Measurements from ENCODE around the gene POLE3.
A peak's percentile ranks its signal among the peaks of the same experiment; 100 is the strongest.
"Not testable (repeated sequence)": the region's sequence is repeated elsewhere in the genome, so short reads cannot be mapped to it uniquely, and the experiment has no call there.

POLE3 gene, protein sequence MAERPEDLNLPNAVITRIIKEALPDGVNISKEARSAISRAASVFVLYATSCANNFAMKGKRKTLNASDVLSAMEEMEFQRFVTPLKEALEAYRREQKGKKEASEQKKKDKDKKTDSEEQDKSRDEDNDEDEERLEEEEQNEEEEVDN

DNA sequence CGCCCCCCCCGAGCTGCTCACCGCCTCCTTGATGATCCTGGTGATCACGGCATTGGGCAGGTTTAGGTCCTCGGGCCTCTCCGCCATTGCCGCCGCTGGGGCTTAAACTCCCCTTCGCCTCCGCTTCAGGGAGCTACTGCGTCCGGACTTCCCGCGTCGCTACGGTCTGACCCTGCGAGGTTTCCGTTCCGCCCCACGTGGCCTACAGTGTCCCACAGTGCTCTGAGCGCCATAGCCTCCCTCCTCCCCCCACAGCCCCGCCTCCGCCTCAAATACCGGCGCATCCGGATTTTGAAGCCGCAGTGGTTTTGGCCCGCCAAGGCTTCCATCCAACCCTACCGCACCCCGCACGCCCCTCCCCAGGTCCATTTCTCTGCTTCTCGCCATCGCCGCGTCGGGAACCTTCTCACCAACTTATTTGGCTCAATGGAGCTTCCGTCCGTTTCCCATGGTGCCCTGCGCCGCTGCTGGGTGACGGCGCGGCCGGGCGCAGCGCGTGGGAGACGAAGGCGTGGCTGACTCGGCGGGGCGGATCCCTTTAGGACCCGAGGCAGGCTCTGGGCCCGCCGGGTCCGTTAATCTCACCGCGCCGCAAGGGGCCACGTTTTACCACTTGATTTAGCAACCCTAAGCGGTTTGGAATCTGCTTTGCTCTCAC lies at the start of gene POLE3, which contains the start of gene C9orf43:
Gene POLE3, minus strand, starts transcription at position 469 of the 658 bp plus-strand sequence. Its CDS starts 382 bp downstream, at position 87.
Gene C9orf43, plus strand, starts transcription at position 541 of the 658 bp plus-strand sequence. CDS start 2,747 bp downstream, outside the sequence.
- peak; percentile 90 to 93 for DNase-seq

DNA sequence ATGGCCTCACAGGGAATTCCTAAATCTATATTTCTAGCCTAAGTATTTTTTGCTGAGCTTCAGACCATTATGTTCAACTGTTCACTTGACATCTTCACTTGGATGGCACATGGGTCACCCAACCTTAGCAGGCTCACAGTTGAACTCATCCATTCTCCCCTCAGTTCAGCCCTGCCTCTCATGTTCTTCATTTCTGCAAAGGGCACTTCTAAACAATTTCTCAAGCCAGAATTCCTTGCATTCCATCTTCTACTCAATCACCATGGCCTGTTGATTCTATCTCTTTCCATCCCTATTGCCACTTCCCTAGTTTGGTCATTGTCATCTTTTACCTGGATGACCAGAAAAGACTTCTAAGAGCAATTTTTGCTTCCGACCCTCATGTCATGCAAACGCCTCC lies 45.8 kb upstream of the POLE3 start:
- no peak for DNase-seq

DNA sequence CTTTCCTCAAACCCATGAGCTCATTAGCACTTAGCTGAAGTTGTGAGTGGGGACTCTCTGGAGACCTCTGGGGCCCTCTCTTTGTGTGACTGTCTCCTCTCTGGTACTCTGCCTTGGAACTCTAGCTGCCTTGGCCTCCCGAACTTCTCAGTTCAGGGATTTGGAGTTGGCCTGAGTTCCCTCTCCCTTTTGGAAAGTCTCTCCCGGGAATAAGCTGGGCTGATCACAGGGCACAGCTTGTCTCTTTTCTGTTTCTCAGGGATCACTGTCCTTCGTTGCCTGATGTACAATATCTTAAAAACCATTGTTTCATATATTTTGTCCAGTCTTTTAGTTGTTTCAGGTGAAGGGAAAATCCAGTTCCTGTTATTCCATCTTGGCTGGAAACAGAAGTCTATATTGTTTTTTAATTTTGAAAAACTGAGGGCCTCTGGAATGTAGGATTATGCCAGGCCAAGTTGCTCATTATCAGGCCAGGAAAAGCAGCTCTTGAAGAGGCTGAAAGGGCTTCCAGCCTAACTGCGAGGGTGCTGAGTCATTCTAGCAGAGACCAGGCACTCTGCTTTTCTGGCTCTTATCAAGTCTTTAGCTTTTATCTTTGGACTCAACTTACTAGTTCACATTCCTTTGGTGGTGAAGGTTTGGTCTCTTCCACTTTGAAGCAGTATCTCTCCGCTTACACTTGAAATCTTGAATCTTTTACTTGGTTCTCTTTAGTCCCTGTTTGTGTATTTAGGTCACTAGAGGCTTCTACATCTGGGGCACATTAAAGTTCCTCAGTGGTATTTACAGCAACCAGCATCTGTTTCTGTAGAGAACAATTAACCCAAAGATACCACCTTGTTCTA lies 44.7 kb upstream of the POLE3 start:
- DNase-seq, result no peak

DNA sequence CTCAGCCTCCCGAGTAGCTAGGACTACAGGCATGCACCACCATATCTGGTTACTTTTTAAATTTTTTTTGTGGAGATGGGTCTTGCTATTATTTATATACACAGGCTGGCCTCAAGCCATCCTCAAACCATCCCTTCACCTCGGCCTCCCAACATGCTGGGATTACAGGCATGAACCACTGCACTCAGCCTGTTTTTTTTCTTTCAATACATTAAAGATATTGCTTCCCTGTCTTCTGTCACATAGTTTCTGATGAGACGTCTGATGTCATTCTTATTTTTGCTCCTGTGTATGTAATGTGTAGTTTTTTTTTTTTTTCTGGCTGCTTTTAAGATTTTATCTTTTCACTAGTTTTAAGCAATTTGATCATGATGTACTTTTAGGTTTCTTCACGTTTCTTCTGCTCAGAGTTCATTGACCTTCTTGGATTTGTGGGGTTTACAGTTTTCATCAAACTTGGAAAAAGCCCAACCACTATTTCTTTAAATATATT lies 41.7 kb upstream of the POLE3 start:
- DNase-seq, result no peak

DNA sequence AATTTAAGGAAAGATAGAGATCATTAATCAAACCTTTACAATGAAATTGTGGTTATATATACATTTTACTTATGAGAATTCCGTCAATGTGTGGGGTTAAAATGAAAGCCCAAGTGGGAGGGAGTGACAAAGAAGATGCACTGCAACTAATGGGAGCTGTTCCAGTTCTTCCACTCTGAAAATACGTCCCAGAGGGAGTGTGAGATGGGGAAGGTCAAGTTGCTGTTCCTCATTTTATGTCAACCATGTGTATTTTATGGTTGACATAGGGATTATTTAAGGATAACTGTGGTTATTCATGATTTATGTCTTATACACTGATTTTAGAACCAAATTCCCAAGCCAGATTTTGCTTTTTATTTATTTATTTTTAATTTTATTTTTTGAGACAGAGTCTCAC lies 38.9 kb upstream of the POLE3 start:
- no peak for DNase-seq

DNA sequence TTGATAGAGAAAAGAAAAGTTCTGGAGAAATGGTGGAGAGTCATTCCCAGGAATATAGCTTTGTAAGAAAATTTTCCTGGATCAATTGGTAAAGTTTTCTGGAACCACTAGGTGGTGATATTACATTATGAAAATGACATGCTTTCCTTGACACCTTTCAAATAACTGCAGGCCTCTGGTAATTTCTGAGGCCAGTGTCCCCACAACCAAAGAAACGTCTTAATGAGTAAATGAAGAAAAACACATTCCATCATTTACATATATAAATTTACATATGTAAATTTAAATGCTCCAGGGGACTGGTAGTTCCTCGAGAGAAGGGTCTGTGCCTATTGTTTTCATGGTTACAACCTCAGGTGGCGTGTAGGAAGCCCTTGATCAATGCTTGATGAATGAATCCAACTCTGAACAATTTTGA lies 35.9 kb upstream of the POLE3 start:
- peak in 1 of 2 experiments; percentile 21 for DNase-seq

DNA sequence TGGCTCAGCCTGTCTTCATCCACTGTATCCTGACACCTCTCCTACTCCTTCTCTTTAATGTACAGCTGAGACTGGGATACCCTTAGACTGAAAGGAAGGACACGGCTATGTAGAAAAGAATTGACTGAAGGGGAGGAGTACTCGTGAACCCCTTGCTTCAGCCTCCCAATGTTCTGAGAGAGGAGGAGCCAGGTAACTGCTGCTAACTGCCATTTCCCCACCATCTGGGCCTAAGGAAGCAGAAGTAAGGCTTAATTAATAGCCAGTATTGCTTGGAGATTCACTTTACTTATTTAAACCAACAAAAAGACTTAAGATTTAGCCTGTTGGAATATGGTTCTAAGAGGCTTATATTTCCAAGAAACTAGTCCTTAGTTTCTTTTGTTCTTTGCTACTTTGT lies 34.3 kb upstream of the POLE3 start:
- DNase-seq, result no peak

DNA sequence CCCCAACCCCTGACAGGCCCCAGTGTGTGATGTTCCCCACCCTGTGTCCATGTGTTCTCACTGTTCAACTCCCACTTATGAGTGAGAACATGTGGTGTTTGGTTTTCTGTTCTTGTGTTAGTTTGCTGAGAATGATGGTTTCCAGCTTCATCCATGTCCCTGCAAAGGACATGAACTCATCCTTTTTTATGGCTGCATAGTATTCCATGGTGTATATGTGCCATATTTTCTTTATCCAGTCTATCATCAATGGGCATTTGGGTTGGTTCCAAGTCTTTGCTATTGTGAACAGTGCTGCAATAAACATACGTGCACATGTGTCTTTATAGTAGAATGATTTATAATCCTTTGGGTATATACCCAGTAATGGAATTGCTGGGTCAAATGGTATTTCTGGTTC lies 27.2 kb upstream of the POLE3 start:
- DNase-seq, result not testable (repeated sequence)

DNA sequence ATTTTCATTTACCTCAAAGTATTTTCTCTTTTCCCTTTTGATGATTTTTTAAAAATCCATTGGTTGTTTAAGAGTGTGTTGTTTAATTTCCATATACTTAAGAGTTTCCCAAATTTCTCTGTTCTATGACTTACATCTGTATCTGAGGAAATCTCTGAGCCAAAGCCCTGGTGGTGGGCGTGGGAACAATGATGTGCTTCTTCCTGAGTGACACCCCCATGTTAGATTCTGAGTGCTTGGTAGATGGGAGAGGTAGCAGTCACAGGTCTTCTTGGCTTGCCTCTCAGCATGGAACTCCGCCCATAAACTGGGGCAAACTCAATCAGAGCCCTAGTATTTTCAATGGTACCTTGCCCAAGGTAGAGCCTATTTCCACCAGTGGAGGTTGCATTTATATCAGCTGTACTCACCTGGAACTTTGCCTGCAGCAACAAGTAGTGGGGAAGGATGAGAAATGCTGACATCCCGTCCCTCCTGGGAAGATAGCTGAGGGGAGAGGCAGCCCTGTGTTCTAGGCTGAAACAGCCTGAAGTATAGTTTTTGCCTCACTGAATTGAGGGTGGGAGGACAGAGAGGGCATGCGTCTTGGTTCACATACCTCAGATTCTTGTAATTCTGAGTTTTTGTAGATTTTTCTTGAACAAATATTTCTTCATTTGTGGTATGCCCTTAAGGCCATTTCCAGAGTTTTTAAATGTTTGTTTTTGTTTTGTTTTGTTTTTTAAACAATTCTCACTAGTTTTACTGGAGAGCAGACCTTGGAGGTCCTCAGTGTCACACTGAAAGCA lies 26.4 kb upstream of the POLE3 start:
- no peak for DNase-seq

DNA sequence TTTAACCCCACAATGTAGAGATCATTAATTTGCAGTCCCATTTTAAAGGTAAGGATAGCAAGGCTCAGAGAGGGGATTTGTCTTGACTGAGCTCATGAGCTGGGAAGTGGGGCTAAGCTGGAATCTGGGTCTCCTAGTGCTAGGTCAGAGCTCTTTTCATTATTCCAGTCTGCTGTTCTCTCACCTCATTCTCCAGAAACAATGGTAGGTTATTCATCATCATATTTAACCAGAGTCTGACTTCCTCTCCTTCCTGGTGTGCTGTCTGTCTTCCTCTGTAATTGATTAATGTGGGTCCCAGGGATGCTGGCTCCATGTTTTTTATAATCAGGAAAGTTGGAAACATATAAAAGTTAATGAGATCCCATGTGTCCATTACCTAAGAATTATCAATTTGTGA lies 20.7 kb upstream of the POLE3 start:
- no peak for DNase-seq

DNA sequence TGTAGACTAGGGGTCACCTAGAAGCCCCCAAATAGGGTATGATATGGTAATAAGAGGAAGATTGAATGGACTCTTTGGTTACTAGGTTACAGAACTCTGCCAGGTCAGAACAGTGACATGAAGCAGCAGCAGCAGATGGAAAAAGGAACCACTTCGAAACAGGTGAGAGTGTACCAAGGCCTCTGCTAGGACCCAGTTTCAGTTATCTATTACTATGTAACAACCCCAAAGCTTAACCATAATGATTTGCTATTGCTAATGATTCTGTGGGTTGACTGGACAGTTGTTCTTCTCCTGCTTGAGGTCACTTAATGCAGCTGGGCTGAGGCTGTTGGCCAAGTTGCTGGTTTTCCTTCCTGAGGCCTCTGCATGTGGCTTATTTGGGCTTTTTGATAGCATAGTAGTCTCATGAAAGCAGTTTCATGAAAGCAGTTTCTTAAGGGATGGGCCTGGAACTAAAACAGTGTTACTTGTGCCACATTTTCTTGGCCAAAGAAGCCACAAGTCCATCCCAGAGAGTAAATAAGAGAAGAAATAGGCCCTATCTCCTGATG lies 17.7 kb upstream of the POLE3 start:
- DNase-seq, result no peak

DNA sequence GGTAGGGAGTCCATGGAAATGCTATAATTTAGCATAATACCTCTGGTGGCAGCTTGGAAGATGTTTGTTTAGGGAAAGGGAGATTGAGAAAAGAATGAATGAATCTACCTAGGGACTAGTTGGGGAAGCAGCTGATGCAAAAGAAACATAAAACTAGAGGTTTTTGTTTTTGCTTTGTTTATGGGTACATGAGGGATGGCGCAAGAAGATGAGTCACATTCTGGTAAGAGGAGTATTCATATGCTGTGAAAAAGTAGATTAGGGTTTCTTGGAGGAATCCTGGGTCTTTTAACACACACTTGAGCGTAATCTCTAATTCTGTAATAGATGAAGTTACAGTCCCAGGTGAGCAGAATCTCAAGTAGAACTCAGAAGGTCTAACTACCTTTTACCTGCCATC lies 17.2 kb upstream of the POLE3 start:
- no peak for DNase-seq

DNA sequence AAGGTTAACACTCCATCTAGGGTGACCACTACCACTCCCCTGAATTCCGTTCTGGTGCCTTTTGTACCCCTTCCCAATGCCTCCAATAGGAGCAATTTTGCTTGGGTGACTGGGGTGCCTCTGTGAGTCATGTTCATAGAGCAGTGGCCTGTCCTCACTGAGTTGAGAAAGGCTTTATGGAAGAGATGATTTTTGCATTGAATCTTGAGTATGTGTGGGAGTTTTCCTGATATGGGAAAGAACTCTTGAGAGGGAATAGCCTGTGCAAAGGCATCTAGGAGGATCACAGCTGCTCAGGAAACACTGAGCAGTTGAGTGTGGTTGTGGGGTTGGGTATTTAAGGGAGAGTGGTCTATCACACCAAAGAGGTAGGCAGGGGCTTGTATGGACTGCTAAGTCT lies 16.2 kb upstream of the POLE3 start:
- no peak for DNase-seq

DNA sequence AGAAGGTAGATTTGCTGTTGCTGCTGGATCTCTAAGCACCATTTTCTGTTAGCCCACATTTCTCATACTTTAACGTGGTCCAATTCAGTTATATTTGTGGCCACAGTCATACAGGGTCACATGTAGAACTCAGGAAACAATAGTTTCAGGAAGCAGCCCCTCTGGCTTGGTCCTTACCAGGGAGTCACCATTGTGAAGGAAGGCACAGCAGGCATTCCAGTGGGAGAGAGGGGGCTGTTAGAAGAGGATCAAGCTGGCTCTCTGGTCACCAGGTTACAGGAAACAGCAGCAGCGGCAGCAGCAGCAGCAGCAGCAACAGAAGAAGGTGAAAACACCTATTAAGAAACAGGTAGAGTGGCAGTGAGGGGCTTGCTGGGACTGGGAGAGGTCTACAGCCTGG lies 14.6 kb upstream of the POLE3 start:
- no peak for DNase-seq

DNA sequence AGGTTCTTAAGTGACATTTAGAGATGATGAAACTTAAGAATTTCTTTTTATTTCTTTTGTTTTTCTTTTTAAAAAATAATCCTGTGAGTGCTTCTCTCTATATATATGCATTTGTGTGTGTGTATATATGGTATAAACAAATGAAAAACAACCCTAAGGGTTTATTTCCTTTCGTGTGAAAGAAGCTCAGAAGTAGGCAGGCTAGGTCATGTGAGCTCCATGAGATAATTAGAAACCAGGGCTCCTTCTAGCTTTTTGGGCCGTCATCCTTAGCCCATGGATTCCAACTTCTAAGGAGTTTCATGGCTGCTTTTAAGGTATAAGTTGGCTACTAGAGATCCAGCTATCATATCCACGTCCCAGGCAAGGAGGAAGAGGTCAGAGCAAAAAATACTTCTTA lies 11.3 kb upstream of the POLE3 start:
- DNase-seq, result no peak

DNA sequence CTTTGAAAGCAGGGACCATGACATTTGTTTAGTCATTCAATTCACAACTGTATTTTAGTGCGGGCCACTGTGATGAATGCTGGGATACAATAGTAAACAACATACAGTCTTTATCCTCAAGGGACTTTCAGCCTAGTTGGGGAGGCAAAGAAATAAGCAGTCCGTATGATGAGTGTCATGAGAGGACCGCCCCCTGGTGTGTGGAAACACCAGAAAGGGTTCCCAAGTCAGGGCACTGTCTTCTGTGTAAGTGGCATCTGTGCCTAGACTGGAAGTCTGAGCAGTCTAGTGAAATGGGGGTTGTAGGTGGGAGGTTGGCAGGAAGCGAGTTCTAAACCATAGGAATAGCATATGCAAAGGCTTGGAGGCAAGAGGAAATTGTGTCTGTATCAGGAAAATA lies 6.9 kb upstream of the POLE3 start:
- no peak for DNase-seq

DNA sequence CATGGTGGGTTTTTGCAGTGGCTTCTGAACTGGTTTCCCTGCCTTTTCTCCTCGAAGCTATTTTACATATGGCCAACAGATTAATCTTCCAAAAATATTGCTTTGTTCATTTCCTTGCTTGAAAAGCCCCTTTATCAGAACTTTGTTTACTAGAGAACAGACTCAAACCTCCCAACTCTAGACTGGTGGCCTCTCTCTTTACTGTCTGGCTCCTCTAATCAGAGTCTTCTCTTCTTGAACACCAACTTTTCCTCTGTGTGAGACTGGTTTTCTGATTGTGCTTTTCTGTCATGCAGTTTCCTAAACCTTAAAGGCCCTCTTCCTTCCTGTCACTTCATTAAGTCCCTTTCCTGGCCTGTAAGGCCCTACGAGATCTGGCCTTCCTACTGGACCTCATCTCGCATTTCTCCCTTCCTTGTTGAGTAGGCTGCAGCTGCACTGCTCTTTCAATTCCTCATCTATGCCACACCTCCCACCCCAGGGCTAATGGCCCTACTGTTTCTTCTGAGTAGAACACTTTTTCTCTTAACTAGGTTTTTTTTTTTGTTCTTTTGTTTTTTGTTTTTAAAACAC lies 5.8 kb upstream of the POLE3 start:
- DNase-seq, result no peak

DNA sequence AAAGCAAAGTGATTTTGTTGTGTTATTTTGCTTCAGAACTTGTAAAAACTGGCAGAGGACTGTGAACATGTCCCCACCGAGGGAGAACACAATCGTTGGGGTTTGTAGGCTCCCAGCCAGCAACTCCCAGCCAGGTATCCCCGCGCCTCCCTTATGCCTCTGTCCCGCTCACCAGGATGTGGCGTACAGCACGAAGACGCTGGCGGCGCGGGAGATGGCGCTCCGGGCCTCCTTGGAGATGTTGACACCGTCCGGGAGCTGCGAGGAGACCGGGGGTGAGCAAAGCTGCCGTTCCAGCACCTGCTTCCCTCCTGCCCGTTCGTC lies 630 bp downstream of the POLE3 start:
- DNase-seq, result no peak

DNA sequence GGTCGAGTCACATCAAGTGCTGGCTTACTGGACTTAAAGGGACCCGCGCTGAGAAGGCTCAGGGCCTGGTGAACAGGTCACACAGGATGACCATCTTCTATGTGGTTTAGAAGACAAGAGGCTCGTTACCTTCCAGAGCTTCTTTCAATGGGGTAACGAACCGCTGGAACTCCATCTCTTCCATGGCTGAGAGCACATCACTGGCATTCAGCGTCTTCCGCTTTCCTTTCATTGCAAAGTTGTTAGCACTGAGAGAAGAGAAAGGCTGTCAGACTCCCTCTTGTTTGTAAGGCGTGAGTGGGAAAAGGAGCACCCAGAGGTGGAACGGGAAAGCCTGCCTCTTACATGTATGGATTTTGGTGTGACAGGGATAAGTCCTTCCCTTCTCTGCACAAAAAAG lies 994 bp downstream of the POLE3 start:
- no peak for DNase-seq

DNA sequence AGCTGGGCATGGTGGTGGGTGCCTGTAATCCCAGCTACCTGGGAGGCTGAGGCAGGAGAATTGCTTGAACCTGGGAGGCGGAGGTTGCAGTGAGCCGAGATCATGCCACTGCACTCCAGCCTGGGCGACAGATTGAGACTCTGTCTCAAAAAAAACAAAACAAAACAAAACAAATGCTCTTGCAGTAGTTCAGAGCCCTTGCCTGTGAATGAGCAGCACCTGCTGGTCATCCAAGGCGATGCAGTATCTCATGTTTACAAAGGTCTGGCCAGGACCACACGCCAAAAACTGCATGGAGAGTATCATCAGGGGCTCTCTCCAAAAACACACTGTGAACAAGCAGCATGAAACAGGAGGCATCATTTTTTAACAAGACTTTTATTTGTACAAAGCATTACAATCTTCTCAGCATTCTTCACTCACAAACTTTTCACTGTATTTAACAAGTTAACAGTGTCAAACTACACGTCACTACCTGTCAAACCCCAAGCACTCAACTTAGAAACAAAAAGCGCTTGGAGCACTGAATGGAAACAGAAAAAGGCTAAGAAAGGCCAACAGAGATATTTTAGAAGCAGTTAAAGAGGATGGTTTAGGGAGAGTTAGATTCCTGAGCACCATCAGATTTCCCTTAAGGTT lies 3.5 kb downstream of the POLE3 start:
- DNase-seq, result peak; percentile 6 to 20

DNA sequence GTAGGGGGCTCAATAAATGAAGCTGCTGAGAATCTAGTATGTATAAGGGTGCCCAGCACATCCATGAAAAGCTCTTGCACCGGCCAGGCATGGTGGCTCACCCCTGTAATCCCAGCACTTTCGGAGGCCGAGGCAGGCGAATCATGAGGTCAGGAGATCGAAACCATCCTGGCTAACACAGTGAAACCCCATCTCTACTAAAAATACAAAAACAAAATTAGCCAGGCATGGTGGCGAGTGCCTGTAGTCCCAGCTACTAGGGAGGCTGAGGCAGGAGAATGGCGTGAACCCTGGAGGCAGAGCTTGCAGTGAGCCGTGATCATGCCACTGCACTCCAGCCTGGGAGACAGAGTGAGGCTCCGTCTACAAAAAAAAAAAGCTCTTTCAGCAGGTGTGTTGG lies 4.1 kb downstream of the POLE3 start:
- not testable (repeated sequence) for DNase-seq

DNA sequence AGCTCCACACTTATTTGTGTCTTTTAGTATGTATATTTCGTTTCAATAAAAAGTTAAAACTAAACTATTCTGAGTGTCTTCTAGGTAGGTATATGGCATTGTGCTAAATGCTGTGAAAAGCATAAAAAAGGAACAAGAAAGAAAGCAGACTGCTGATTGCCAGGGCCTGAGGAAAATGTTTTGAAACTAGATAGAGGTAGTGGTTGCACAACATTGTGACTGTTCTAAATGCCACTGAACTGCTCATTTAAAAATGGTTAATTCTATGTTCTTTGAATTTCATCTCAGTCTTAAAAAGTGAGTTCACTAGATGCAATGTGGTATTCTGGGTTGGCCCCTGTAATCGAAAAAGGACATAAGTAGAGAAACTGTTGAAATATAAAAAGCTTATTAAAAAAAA lies 6.8 kb downstream of the POLE3 start:
- DNase-seq, result no peak

All from NCI-H1930 (cell line).